Suppressor macrophage (primary cell): ENCODE data around the gene KCNQ2.
"Not testable (repeated sequence)": the region's sequence is repeated elsewhere in the genome, so short reads cannot be mapped to it uniquely, and the experiment has no call there.

Source experiments
- DNase-seq, 4 experiments: peaks; one replicate each; pipeline ENCODE4 v3.0.0-alpha.2; 2020 to 2022

KCNQ2 gene

DNA sequence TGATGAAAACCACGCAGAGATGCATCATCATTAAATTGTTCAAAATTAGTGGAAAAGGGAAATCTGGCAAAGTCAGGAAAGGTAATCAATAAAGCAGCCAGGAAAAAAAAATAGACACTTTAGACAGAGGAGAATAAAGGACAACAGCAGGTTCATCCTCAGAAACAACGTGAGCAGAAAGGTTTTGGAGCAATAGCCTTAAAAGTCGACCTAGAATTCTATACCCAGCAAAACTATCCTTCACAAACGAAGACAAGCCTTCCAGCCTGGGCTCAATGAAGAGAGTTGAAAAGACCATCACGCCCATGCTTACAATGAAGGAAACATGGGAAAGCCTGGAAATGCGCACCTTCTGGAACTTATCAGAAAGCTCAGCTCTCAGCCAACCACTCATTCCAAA lies 86.6 kb downstream of the KCNQ2 start:
- no peak for DNase-seq

DNA sequence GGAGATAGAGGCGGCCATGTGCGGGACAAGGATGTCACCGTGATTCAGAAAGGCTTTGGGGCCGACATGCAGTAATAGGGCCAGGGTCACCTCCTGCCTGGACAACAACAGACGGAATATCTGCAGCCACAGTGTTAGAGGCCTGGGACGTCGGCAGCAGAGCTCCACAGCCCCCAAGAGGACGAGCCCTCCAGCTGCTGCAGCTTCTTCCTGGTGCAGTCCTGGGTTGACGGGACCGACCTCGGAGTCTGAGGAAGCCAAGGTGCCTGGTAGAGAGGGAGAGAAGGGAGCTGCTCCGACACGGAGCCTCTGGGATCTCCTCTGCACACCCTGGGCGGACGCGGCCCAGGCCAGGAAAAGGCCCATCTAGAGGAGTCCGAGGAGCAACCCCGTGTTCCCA lies 88.1 kb downstream of the KCNQ2 start:
- DNase-seq = no peak

DNA sequence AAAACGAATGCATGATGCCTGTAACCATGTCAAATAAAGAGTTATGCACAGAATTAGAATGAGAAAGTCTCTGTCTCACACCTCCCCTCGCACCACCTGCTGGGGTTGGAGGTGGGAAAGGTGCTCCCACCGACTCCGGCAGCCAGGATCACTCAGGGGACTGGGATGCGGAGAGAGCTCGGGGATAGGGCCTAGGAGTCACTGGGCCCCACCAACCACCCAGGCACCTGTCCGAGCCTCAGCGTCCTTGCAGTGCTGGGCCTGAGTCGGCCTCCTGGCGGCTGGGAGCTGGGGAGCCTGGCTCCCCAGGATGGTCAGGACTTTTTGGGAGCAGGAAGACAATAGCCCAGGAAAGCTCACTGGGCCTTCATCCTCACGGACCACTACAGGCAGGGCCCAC lies 88.9 kb downstream of the KCNQ2 start:
- no peak for DNase-seq

DNA sequence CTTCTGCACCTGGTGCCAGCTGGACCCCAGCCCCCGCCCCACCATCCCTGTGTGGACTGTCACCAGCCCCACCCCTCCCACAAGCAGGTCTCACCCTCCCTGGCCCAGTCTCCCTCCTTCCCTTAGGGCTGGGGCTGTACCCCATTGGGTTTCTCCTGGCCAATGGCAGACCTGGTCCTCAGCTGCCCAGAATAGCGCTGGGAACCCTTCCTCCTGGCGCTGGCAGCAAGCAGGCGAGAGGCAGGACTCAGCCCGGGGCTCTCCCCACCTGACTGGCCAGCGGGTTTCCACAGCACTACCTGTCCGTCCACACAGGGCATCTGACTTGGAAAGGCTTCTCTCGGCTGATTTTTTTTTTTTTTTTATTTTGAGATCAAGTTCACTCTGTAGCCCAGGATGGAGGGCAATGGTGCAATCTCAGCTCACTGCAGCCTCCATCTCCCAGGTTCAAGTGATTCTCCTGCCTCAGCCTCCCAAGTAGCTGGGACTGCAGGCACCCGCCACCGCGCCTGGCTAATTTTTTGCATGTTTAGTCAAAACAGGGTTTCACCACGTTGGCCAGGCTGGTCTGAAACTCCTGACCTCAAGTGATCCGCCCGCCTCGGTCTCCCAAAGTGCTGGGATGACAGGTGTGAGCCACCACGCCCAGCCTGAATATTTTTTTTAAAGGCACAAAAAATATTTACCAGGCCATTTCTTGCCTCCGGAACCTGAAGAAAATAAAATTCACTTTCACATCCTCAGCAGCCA lies 89.7 kb downstream of the KCNQ2 start:
- DNase-seq = no peak

DNA sequence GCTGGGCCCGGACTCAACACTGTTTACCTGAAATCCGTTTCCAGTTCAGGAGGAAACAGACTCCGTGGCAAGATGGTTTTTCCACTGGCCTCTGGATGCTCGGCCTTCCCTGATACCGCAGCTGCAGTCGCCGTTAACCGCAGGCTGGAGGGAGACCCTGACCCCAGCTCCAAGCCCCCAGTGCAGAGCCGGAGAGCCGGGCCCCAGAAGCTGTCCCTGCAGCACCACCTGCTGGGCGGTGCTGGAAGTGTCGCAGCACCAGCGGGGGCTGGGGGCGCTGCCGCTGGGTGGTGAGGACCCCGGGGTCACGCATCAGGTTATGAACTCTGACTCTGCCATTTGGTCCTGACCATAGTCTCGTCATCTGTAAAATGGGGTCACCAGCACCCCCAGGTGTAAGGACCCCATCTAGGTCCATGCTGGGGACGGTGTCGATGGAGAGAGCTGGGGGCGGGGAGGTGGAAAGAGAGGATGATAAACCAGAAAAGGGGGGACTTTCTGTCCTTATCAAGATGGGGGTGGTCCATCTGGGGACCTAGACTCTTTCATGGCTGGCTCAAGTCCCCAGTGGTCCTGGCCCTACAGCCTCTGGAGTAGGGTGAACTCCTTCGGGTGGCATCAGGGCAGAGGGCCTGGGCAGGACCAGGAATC lies 90.5 kb downstream of the KCNQ2 start:
- peak; percentile 11 to 50 (median 25) for DNase-seq

DNA sequence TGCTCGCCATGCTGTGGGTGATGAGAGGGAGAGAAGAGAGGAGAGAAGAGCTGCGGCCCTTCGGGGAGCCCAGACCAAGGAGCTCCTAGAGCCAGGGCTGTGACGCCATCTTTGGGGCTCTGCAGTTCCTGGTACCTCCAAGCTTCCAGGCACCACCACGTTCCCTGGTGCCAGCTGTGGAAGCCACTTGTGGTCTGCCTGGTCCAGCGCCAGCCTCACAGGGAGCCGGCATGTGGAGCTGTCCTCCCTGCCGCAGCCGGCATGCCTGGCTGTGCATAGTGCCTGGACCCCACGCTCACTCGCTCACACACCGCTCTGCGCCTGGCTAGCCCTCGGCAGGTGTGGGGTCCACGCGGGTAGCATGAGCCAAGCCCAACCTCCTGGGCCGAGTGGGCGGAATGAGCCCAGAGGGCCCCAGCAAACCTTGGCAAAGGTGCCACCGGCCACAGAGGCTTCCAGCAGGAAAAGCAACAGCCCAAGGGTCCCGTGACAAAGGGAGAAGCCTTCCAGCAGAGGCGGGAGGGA lies 92.0 kb downstream of the KCNQ2 start:
- DNase-seq = no peak

DNA sequence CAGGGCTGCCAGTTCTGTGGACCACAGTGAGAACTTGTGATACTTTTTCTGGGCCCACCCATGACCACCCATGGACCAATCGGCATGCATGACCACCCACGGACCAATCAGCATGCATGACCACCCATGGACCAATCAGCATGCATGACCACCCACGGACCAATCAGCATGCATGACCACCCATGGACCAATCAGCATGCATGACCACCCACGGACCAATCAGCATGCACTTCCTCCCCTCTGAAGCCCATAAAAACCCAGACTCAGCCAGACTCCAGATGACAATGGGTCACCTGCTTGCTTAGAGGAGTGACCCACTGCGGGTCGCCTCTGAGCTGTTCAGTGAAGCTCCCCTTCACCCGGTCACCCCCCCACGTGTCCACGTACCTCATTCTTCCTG lies 92.6 kb downstream of the KCNQ2 start:
- DNase-seq = not testable (repeated sequence)

DNA sequence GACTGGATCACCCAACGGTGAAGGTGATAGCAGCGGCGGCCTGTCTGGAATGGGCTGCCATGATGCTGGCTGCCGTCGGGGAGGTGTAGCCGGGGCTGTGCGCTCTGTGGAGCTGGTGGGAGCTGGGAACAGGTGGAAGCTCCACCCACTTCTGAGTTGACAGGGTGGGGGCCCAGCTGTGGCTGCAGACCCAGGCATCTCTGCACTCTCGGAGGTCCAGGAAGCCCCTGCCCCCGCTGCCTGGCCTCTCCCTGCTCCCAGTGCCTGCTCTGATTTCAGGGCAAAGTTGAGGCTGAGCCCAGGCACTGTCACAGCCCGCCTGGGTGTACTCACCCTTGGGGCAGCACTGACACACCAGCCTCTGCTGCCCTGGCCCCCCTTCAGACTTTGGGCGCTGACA lies 93.2 kb downstream of the KCNQ2 start:
- no peak for DNase-seq

DNA sequence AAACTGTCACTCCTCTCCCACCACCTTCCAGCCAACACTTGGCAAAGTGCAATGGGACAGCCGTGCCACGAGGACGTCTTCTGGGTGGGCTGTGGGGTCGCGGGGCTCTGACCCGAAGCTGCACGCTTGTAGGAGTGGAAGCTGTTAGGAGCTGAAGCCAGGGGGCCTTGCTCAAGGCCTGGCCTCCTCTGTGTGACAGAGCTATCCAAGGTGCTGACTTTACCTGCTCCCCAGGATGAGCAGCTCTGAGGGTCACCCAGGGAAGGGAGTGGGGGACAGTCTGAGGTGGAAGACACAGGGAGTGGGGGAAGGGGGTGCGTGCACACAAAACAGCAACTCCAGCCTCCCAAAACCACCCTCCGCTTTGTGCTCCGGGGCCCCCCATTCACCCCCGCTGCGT lies 93.8 kb downstream of the KCNQ2 start:
- no peak for DNase-seq

DNA sequence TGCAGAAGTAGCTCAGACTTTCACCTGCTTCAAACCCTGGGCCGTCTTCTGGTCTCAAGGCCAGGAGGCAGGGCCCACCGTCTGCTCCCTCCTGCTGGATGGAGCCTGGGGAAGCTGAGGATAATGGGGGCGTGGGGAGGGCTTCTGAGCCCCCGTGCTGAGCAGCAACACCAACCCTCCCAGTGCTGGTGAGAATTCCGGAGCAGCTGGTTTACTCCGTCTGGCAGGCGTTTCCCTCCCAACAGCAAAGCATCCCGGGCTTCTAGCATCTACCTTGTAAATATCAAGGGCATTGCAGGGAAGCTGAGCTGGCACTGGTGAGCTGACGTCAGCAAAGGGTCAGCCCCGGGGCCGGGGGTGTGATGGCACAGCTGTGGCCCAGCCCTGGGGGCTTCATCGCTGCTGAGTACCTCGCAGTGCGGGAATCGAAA lies 94.5 kb downstream of the KCNQ2 start:
- no peak for DNase-seq

DNA sequence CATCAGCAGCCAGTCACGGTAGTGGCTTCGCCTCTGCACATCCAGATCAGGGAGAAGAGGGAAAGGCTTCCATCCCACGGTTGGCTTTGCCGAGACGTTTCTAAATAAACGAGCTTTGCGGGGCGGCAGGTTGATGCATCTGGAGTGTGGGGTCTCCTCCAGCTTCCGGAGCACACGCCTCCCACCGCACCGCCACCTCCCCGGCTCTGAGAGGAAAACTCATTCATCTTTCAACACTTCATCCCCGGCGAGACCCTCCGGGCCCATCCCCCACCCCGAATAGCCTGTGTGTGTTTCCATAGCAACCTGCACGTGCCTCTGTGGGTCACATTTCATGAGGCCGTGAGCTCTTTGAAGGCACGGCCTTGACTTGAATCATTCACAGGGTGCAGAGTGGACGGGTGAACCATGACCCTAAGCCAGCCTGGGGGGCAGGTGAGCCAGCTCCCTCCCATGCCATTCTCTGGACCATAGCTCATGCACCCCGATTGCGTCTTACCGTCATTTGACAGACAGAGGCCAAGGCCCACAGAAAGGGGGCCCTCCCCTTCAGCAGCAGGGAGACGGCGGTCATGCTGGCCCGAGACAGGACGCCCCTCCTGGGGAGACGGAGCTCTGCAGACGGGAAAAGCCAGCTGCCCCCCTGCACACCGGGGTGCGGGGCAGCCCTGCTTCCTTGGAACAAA lies 95.1 kb downstream of the KCNQ2 start:
- no peak for DNase-seq

DNA sequence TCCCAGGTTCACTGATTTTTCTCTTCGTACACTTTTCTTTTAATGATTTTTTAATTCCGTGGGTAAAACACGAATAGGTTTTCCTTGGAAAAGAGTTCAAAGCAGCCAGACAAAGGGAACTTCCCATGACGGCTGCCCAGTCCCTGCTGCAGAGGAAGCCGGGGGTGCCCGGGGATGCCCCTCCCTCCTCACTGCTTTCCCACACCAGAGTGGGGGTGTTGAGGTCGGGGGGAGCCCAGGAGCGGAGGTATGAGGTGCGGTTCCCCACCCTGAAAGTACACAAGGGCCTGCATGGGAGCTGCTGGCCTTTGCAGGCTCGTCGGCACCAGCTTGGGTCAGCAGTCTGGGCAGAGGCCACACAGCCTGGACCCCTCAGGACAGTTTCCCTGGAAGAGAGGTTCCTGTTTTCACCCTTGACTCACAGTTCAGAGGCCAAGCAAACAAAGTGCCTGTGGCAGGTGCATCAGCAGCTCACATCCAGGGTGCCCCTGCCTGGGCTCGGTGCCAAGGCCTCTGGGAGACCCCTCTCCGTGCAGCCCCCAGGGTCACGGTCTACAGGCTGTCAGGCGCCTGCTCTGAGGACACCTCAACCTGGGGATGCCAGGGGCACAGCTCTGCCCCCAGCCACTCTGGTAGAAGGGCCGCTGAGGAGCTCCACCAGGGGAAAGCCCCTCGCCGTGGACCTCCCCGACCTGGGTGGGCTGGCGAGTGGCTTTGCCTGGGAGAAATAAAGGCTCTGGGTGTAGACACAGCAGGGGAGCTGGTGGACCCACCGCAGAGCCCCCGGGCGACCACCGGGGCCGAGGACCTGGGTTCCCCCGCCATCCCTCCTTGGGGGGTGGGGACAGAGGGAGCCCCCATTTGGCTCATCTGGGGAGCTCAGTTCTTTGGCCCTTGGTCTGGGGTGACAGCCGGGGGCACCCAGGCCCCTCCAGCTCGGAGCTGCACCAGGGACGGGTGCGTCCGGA lies 95.9 kb downstream of the KCNQ2 start:
- no peak for DNase-seq

DNA sequence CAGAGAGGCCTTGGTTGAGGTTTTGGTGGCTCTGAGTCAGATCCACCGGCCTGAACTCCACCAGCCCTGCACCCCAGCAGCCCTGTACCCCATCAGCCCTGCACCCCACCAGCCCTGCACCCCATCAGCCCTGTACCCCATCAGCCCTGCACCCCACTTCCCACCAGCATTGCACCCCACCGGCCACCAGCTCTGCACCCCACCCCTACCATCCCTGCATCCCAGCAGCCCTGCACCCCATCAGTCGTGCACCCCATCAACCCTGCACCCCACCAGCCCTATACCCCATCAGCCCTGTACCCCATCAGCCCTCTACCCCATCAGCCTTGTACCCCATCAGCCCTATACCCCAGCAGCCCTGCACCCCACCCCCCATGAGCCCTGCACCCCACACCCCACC lies 97.0 kb downstream of the KCNQ2 start:
- DNase-seq = no peak

DNA sequence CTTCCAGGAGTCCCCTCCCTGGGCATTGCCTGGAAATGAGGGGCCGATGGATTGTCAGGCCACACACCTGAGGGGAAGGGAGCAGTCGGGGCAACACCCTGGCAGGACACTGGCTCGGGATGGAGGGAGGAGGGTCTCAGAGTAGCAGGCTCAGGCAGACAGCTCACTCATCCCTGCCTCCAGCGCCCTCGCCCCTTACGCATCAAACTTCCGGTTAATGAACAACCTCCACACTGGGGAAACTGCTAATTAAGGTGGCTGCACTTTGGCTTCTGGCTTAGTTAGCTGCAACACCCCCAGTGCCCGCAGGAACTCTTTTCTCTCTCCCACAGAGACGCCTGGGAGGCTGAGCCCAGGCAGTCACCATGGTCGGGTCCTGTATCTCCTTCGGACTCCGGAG lies 98.0 kb downstream of the KCNQ2 start:
- DNase-seq = no peak

DNA sequence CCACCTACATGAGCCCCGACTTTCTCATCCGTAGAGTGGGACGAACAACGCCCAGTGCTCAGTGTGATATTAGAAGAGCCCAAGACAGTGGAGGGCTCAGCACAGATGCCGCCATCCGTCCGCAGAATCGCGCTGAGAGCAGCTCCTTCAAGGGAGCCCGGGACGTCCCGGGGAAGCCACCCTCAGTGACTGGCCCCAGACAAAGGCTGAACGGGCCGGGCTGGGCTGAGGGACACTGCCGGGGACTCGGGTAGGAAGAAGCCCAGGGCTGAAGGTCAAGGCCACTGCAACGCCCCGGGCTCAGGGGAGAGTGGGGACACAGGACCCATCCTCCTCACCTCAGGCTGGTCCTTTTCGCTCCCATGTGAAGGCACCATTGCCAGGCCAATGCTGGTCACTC lies 98.5 kb downstream of the KCNQ2 start:
- DNase-seq = no peak

DNA sequence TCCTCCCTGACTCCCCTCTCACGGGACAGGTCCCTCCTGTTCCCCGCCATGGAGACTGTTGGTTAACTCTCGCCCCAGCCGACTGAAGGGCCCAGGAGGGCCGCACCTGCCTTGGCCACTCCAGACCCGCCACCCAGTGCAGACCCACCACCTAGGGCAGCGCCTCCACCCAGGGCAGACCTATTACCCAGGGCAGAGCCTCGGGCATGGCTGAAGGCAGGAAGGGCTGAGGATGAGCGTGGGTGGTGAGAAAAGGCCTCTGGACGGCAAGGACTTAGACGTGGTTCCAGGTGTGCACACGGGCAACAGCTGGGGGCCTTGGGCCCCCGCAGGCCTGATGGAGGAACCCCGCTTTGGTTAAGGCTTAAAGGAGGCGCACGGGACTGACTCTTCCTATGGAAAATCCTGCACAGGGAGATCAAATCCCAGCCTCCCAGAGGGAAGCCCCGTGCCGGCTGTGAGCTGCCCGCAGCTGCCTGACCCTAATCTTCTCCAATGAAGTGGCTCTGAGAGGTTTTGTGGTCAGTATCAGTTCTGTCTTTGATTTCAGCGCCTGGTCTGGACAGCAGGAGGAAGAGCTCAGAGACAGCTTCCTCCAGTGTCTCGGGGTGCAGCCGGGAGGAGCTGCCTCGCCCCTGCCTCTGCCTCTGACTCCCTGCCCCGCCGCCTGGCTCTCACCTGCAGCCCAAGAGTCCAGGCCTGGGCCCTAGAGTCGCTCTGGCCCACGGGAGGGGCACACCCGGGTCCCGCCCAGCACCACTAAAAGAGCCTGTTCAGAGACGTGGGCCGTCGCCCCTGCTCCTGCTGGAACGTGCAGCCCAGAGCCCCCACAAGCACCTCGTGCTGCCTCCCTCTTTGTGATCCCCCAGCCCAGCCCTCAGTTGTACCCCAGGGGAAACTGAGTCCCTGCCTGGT lies 99.2 kb downstream of the KCNQ2 start:
- DNase-seq = no peak

DNA sequence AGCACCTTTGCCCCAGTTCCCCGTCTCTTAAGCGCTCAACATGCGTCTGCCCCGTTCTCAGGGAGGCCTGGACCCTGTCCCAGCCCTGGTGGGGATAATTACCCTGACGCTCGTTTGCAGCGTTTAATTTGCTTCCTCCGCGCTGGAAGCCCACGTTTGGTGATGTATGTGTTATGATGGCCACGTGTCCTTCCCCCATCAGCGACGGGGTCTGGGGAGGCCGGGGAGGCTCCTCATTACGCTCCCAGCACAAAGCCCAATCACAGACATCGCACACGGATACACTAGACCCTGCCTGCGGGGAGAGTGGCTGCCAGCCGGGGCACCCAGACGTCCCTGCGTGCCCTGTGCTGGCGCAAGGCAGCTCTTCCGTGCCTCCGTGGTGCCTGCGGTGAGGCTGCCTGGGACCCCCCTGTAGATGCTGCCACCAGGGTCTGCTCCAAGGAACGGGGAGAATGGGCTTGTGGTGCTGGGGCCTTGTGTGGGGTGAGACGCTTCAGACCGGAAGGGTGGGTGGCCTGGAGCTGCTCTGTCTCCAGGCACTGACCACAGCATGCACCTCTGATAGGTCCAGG lies 101.1 kb downstream of the KCNQ2 start:
- no peak for DNase-seq

DNA sequence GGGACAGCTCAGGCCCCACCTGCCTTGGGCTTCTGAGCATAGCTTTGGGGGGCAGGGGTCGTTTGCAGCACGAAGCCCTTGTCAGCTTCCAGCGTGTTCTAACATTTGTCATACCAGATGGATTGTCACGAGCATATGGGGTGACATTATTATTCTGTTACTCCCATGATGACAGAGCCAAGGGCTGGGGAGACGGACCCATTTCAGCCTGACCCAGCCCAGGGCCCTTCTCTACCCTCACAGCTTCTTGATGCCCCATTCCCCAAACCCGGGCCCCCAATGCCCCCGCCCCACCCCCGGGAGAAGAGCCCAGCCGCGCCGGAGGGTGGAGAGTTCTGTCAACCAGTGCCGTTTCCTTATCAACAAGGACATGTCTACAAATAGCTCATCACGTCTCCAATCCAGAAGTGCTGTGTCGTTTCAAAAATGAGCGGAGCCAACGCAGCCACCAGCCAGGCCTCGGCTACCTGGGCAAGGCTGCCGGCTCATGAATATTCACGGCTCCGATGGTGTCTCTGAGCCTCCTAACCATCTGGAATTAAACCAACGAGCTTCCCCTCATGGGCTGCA lies 101.8 kb downstream of the KCNQ2 start:
- no peak for DNase-seq

DNA sequence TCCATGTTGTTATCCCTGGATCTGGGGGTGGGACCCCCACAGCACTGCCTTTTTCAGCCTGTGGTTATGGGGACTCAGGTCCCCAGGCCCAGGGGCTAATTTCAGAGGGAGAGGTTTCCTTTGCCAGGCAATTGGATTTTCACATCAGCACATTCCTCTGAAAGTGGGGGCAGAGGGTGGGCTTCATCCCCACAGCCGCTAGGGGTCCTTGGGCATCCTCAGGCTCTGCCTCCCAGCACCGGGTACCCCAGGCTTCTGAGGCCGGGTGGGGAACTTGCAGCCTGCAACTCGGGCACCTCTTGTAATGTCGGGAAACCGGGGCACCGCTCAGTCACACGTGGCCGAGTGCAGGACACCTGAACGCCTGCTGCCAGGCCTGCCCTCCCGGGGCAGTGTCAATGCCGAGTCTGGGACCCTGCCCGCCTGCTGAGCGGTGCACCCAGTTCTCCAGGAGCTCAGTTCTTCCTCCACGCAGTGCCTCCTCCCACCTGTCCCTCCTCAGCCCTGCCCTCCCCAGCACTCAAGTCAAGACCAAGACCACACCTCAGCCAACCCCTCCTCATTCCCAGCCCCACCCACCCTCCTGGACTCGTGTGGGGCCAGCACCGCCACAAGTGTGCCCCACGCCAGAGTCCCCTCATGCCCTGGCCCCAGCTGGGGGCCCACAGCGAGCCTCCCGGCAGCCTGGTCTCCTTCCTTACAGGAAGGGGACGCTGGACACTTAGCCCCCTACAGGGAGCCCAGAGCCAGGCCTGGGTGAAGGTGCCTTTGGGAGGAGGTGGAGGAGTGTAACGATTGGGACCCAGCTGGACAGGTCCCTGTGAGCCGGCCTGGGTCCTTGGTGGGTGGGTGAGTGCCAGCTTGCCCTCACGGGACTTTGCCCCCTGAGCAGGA lies 102.5 kb downstream of the KCNQ2 start:
- no peak for DNase-seq
